NCI-H1092 treated with DMSO at 0.1 percent for 48 hours (cell line): Measurements from ENCODE around the gene DPP10.
"Not testable (repeated sequence)": the region's sequence is repeated elsewhere in the genome, so short reads cannot be mapped to it uniquely, and the experiment has no call there.

Experiments used
- DNase-seq: peaks from one replicate; lab custom pipeline; 2025; lab: John Stamatoyannopoulos, UW

Gene DPP10

DNA sequence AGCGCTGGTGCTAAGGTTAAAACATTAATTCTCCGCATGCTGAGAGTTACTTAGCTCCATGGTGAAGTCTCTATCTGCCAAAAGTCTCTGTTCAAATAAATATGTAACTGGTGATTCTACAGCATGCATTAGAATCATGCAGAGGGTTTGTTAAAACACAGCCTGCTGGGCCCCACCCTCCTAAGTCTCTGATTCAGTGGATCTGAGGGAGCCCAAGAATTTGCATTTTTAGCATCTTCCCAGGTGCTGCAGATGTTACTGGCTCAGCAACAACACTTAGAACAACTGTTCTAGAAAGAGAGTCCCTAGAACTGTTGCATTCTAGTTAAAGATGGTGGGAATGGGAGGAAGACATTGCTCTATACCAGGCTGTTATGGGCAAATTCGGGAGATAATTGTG, 73.4 kb downstream of the DPP10 start:
- DNase-seq, result no peak

DNA sequence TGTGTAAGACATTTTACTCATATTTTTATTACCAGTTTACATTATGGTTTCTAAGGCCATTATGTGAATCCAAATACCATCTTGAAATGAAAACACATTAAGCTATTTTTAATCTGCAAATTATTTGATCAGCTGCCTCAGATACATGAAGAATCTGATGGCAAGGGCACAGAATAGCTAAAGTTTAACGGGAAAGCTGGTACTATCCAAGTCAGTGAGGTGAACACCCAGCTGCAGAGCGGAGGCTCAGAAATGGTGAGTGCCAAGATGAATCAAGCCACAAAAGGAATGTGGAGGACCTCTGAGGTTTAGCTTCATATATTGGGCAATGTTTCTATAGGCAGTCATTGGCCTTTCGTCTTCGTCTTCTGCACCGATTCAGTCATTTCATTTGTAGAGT, 75.1 kb downstream of the DPP10 start:
- DNase-seq, result no peak

DNA sequence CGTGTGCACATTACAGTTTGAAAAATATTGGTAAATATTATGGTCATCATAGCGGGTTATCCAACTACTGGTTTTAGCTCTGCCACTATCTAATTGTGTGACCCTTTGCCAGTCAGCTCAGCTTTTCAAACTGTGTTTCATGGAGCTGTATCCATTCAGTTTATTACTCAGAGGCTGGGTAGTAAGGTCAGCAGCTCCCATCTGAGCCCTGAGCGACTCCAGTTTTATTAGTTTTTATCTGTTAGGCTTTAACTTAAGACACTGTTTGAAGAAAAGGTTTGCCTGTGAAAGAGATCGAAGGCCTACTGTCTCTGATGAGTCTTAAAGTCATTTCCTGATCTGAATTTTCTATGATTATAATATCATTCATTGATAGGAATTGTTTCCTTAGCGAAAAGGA, 76.3 kb downstream of the DPP10 start:
- DNase-seq, result no peak

DNA sequence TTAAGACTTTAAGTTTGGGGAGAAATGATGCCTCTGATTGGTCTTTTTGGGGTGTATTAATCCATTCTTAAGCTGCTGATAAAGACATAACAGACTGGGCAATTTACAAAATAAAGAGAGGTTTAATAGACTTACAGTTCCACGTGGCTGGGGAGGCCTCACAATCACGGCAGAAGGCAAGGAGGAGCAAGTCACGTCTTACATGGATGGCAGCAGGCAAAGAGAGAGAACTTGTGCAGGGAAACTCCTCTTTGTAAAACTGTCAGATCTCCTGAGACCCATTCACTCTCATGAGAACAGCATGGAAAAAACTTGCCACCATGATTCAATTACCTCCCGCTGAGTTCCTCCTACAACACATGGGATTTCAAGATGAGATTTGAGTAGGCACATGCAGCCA, 80.2 kb downstream of the DPP10 start:
- DNase-seq, result not testable (repeated sequence)

DNA sequence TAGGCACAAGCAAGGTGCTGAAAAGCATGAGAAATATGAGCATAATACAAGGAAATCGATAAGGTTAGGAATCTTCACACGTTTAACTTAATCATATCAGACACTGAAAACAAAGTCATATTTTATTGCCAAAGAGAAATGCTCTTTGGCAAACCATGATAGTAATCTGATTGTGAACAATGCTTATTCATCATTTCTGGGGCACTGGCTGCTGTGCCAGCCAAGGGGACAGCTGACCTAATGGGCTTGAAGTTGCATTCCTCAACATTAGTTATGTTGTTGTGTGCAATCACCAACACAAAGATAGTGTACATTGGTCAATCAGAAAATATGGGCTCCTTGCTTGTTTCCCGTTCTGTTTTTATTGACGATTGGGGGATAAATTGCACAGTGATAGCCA, 83.5 kb downstream of the DPP10 start:
- no peak for DNase-seq

DNA sequence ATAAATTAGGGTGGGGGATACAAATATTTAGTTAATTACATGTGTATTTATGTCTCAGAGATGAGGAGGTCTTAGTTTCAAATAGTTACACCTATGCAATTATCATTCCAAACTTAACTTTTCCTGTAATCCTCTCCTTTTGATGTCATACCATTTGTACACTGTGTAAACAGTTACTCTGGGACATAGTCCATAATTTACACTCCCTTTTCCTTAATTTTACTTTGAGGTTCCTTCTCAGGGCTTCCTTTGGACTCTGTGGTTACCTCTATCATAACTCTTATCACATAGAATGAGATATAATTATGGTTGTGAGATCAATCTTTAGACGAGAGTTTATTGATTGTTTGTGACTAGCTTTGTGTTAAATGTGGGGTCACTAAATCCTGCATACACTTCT, 84.4 kb downstream of the DPP10 start:
- DNase-seq, result no peak

DNA sequence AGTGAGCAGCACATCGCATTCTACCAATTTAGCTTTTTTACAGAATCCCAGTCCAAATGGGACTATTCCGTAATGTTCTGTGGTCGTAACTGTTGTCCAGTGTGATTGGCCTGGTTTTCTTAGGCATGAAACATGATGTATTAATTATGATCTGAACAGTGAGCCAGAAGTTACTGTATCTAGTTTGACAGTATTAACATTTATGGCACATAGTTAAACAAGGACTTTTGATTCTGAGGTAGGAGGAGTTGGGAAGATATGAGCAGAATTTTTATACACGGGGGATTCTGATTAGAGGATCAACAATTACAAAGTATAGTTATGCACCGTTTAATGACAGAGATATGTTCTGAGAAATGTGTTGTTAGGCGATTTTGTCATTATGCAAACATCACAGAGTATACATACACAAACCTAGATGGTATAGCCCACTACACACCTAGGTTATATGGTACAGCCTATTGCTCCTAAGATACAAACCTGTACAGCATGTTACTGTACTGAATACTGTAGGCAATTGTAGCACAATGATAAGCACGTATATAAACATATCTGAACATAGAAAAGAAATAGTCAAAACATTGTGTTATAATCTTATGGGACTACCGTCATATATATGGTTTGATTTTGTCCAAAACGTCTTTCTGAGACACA, 85.0 kb downstream of the DPP10 start:
- no peak for DNase-seq

DNA sequence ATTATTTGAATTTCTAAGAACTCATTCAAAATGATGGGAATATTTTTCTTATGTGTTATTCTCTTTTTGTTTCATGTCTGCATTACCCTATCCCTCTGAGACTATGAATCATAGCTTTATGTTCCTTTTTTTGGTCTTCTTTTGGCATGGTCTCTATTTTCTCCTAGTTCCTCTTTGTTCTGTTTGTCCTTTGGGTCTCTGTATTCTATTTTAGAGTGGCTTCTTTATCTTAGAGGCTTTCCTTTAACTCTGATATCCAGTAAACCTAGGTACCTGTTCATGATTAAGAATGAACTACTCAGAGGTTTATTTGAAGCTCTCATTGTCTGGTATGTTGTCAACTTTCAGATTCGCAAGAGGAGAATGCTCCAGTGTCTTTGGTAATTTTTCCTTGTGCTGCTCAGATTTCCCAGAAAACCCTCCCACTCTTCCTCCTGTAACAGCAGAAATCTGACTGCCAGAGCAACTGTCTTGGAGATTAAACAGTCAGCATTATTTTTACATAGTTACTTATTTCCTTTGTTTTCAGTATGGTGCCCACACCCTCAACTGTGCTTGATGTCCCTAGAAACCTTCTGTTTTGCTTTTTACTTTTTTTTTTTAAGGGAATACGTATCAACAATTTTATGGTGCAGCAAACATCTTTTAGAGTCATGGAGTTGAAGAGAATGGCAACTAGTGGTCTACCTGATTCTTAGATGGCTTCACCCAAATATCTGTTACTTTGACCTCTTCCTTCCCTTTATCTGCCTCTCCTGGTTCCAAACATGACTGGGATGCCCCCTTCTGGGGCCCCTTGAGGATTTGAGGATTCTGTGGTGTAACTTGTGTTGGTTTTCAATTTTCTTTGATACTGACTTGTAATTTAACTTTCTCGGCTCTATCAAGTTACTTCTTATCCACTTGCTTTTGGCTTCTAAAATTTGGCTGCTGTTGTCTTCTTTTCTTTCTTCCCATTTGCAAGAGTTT, 92.0 kb downstream of the DPP10 start:
- no peak for DNase-seq

DNA sequence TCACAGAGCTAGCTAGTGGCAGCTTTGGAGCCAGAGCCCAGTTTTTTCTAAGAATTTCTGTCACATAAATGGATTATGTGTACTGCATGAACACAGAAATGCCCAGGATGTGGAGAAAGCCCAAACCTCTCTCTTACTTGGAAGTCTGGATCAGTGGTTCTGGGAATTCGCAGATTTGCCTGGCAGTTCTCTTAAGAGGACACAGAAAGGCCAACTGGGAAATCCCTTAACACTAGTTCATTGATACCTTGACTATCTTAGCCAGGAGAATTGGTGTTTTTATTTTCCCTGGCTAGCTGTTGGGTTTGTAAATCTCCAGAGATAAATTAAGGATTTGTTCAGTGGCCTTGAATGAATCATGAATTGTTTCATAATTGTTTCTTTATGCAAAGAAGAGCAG, 95.3 kb downstream of the DPP10 start:
- no peak for DNase-seq

DNA sequence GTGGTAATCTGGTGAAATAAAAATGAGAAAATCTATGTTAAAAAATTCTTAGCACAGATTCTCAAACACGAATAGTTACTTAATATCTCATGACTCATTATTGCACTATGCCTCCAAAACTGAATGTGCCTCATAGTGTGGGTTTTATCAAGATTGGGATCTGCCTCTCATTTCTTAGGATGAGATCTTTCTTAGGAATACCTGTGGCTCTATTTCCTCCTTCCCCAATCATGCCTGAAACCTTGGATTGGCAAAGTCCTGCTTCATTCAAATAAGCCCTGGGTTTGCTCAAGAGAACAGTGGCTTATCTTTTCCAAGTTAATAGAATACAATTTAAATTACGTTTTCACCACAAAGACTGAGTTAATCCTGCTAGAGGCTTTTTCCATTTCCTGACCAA, 100.3 kb downstream of the DPP10 start:
- DNase-seq, result no peak

DNA sequence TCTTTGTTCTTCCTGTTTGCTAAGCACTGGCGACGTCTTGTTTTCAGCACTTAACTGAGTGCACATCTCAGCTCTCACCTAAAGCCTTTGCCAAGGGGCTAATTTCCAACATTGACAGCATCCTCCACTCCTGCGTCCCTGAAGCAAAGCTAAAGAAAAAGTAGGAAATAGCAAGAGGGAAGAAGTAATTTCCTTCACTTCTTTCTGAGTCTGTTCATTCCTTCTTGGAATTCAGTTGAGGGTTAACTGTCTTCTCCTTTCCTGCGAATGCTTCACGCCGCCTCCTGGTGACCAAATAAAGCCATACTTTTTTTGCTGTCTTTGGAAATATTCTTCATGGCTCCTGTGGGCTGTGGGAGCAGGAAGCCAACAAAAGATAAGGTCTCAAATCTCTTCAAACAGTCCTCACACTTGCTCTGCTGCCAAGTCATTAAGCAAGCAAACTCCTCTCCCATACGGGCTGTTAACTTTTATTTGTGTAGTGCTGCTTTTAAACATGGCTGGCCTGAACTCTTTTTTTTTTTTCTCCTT, 100.9 kb downstream of the DPP10 start:
- DNase-seq, result no peak

DNA sequence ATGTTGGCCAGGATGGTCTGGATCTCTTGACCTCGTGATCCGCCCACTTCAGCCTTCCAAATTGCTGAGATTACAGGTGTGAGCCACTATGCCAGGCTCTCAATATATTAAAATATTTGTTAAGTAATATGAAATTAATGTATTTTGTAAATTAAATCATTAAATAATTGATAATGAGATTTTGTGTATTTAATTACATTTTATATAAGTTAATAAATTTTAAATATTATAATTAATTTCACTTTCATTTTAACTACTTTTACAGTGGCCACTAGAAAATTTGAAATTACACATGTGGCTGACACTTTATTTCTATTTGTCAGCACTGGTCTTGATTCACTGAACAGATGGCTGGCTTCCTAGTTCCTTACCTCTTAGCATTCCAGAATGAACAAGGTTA, 102.6 kb downstream of the DPP10 start:
- DNase-seq, result no peak

DNA sequence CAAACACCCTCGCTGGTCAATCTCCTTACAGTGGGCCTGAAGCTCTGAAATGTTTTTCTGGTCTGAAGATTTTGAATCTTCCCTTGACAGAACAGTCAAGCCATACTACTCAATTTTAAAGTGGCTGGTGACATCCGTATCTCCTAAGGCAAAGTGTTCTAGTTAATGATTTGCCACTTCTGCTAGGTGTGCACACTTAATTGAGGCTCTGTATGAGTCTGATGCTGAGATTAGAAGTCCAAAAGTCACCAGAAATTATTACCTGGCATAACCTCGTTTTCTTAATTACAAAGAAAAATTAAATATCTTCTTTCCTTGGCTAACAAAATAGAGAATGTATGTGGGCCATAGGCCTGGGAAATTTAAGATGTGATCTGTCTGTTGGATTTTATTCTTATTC, 104.1 kb downstream of the DPP10 start:
- no peak for DNase-seq

DNA sequence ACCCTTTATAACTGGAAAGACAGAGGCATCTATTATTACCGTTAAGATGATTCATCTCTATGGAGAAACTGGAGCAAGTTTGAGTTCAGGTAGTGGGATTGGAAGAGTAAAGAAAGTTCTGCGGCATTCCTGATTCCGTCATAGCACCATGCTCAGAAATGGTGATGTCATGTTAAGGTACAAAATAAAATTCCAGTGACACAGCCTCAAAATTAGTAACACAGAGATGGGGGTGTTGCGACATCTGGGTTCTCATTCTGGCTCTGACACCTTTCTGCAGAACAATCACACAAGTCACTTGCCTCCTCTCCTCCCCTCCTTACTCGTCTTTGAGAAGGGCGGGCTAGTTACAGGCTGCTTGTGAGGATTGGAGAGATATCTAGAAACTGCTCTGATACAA, 105.7 kb downstream of the DPP10 start:
- DNase-seq, result no peak

DNA sequence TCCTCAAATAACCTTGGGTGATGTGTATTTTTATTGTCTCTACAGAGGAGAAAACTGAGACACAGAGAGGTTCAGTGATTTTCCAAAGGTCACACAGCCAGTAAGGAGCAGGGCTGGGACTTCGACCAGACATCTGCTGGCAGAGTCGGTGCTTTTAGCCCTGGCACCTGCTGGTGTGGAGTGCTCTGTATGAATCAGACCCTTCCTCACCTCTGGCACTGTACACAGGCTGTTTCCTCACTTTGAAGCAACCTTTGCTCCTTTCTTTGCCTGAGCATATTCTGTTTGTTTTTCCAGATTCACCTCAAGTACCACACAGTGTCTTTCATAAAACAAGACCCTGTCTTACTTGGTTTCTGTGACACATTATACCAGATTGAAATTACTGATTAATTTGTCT, 107.9 kb downstream of the DPP10 start:
- no peak for DNase-seq

DNA sequence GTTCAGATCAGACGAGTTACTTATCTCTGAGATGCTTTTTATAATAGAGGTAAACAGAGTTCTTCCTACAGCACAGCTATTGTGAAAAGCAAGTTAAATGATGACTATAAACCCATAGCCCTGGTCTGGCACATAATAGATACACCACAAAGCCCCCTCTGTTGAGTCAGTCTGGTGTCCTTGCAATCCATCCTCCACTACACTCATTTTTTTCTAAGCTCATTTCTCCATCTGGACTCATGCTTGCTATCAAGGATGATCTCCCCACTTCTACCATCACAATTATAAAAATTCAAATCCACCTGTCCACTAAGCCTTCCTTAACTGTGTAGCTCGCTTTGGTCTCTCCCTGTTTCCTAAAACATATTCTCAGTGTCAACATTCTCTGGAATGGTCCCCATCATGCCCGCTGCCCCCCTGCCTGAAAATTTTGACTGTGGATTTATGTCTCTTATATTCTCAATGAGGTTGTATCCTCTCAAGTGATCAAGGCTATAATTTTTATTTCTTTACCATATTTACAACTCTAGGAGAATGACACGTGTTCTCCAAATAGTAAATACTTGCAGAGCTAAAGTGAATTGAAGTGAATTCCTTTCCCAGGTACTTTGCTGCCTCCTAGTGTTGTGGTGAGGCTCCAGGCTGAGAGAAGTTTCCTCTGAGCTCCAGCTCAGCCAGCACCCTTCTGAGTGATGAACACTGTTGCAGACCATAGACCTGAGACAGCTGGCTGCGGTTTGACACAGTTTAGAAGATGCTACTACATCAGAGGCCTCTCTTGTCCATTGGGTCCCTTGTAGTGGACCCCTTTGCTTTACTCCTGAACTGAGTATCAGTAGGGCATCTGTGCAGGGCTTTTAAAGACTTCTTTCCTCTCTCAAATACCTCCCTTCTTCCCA, 108.7 kb downstream of the DPP10 start:
- DNase-seq, result peak; percentile 27

DNA sequence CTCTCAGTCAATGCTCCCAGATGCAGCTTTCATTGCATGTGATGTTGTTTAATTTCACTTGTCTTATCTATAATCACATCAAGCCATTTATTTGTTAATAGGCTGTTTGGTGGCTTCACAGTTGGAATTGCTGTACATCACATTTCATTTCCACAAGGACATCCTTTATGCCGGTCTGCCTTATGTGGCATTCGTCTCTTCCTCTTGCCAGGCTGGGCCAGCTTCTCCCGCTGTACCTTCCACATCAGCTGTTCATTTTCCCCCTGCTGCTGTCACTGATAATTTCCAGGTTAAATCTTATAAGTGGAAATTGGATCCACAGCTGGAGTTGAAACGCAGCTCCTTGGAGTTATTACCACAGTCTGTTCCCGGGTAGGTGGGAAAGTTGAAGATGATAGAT, 110.6 kb downstream of the DPP10 start:
- DNase-seq, result no peak

DNA sequence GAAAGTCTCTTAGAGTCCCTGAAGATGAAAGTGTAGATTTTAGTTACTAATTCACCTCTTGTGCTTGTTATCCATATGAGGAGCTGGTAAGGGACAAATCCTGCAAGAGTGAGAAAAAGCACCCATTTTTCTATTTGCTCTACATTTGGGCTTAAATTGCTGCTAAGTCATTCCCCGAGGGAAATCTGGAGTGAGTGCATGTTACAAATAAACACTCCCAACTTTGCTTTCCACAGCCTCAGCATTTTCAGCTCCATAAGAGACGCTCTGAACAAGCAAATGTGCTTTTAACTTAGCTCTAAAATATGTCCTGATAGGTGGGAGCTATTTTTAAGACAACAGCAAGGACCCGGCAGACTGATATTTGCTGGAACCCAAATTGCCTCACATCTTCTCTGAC, 126.7 kb downstream of the DPP10 start:
- no peak for DNase-seq

DNA sequence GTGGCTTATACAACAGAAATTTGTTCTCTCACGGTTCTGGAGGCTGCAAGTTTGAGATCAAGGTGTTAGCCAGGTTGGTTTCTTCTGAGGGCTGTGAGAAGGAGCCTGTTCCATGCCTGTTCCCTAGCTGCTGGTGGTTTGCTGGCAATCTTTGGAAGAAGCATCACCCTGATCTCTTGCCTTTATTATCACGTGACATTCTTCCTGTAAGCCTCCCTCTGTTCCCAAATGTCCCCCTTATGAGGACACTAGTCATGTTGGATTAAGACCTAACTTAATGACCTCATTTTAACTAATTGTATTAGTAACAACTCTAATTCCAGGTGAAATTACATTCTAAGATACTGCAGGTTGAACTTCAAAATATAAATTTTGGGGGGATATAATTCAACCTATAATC, 135.2 kb downstream of the DPP10 start:
- no peak for DNase-seq

DNA sequence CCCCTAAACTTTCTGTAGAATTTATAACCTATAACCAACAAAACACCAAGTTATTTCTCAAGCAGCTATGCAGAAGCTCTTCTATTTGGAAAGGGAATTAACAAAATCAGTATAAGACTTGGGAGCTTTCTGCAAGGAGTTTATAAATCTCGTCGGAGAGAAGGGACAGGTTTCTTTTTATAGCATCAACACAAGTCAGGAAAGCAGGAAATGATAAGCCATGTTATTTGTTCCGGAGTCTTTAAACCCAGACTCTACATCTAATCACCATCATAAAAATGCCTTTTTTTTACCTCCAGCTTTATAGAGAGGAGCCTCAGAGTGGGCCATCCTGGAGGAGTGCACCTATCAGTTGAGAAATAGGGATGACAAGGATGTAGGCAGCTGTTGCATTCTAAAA, 137.1 kb downstream of the DPP10 start:
- no peak for DNase-seq

DNA sequence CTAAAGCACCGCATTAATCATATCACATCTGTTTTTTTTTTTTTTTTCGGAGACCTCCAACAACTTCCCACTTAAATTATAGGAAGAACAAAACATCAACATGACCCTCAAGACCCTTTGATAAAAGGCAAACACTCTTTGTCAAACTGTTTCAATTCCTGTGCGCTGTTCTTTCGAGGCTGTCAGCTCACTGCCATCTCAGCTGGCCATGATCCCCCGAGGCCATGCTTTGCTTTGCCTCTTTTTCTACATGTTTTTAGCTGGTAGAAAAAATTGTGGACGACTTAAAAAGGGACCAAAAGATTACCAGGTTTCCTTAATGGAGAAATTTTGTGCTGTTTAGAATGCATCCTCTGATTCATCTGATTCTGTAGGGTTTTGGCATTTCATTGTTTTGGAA, 138.2 kb downstream of the DPP10 start:
- DNase-seq, result no peak

DNA sequence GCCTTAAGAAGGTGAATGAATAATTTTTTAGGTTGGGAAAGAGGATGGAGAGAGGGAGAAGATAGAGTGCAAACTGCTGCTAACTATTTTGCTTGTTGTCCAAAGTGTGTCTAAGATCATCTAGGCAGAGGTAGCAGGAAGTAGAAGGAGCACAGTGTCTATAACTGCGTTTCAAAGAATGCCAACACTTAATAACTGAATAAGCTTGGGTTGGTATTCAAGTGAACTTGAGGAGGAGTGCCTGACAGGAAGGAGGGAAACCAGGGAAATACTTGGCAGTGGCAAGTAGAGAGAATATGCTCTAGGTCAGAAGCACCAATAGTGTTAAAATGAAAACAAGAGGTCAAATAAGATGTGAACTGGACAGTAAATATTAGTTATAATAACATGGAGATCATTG, 155.9 kb downstream of the DPP10 start:
- no peak for DNase-seq
